Measurements from ENCODE around the gene SYNPO2L.
"Not testable (repeated sequence)": the region's sequence is repeated elsewhere in the genome, so short reads cannot be mapped to it uniquely, and the experiment has no call there.

Gene SYNPO2L

GRCh38 chr10:73655990-73656298 is at the start of gene SYNPO2L:
Gene SYNPO2L, minus strand, starts transcription at chr10:73656029. Its CDS starts 107 bp downstream, at chr10:73655922.
- no peak for DNase-seq (ENCODE audit: low read depth in 1 of 2, low spot score in 1 of 2)

DNA sequence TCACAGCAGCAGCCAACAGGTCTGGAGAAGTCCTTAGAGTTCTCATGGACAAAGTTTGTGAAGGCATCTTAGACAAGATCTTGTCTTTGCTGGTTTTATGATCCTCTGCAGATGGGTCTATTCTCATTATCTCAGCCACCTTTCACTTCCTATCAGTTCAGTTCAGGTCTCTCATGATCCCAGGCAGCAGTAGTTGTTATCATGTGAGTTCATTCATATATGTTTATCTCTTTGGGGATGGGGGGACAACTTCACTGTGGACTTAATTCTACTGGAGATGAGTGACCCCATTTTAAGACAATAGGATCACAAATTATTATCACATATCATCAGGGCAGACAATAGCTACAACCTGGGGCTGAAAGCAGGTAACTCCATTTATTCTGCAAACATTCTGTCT is 48.1 kb upstream of the SYNPO2L start:
- DNase-seq (ENCODE audit: low read depth in 1 of 2, low spot score in 1 of 2): not testable (repeated sequence)

DNA sequence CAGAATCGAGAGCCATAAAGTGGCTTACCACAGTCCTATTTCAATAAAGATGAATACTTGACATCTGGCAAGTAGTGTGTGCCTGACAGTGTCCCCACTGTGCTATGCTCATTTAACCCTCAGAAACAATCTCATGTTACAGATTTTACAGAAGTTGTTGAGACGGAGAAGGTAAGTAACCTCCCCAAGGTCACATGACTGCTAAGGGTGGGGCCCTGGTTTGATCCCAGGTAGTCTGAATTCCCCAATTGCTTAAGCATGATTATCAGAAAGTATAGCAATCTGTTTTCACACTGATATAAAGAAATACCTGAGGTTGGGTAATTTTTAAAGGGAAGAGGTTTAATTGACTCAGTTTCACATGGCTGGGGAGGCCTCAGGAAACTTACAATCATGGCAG is 43.0 kb upstream of the SYNPO2L start:
- not testable (repeated sequence) for DNase-seq (ENCODE audit: low read depth in 1 of 2, low spot score in 1 of 2)

DNA sequence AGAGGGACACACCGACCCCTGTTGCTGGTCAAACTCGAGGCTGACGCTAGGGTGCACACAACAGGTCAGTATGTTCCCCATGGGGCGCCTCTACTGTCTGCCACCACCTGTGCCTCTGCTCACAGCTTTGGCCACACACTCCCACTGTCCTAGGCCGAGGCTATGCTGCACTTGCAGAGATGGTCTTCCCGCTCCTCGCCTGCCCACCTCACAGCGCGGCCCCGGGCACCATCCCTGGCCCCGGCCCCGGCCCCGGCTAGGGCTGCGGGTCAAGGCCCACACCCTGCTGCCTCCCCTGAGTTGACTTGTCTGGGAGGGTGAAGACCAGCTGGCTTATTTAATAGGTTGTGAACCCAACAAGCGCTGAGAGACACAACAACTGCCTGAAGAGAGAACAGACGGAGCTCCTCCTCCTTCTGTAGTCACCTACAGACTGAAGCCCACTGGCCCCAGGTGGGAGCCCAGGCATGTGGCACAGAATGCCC is 41.9 kb upstream of the SYNPO2L start, which contains the start of gene AGAP5:
AGAP5 (minus strand) TSS at position 435 of the 485 bp plus-strand sequence; CDS start at position 81, 354 bp downstream.
- not testable (repeated sequence) for DNase-seq (ENCODE audit: low read depth in 1 of 2, low spot score in 1 of 2)

GRCh38 chr10:73695302-73695701 is 39.5 kb upstream of the SYNPO2L start:
- not testable (repeated sequence) for DNase-seq (ENCODE audit: low read depth in 1 of 2, low spot score in 1 of 2)

DNA sequence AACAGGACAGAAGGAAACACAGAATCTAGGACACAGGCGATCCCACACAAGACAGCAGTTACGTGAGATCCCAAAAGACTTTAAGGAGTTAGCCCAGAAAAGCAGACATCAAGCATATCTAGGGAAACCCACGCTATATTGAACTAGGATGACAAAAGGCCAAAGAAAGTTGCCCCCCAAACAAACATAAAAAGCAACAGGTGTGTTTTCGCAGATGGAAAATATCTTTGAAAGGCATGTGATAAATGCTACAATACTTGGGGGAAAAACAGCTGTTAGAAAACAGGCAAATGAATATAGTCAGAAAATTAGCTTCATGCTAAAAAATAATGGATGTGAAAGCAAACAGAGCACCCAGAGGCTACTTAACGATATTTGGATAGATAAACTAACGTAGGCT is 34.9 kb upstream of the SYNPO2L start:
- DNase-seq (ENCODE audit: low read depth in 1 of 2, low spot score in 1 of 2): not testable (repeated sequence)

DNA sequence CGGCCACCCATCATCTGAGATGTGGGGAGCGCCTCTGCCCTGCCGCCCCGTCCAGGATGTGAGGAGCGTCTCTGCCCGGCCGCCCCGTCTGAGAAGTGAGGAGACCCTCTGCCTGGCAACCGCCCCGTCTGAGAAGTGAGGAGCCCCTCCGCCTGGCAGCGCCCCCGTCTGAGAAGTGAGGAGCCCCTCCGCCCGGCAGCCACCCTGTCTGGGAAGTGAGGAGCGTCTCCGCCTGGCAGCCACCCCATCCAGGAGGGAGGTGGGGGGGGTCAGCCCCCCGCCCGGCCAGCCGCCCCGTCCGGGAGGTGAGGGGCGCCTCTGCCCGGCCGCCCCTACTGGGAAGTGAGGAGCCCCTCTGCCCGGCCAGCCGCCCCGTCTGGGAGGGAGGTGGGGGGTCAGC is 33.8 kb upstream of the SYNPO2L start:
- not testable (repeated sequence) for DNase-seq (ENCODE audit: low read depth in 1 of 2, low spot score in 1 of 2)

DNA sequence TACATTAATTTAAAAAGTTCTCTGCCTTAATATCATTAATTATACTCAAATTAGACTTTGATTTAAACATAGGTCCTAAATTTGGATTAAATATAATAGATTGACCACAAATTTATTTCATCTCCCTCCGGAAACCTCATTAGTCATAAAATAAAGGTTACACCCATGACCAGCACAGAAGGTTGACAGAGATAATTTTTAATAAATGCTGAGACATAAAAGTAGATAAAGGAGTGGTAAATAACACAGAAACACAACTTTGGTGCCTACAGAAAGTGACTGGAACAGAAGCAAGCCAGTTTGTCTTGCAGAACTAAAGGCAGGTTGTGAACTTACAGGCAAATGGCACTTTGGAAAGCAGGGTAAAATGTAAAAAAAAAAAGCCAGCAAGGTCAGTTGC is 31.8 kb upstream of the SYNPO2L start:
- DNase-seq (ENCODE audit: low read depth in 1 of 2, low spot score in 1 of 2): not testable (repeated sequence)

DNA sequence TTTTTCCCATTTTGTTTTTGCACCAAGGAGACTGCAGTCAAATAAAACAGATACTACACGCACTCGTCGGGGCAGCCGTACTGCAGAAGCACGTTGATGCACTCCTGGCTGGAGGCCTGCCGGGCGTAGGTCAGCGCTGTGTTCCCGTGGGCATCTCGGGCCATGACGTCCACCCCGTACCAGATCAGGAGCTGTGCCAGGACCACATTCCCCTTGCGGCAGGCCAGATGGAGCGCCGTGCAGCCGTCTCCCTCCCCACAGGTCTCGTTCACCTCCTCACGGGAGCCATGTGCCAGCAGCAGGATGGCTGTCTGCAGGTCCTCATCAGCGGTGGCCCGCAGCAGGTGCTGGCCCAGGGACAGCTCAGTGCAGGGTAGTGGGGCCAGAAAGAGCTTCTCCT is 18.7 kb upstream of the SYNPO2L start:
- not testable (repeated sequence) for DNase-seq (ENCODE audit: low read depth in 1 of 2, low spot score in 1 of 2)

DNA sequence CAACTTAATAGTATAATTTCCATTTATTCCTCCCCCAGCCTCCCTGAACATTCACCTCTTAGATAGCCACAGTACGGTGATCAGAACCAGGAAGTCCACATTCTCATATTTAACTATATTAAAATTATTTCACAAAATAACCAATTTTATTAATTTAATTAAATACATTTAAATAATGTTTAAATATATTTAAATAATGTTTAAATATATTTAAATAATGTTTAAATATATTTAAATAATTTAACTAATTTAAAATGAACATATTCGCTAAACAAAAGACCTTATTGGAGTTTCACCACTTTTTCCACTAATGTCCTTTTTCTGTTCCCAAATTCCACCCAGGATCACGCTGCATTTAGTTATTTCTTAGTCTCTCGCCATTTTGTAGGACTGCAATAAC is 12.5 kb upstream of the SYNPO2L start:
- DNase-seq (ENCODE audit: low read depth in 1 of 2, low spot score in 1 of 2): not testable (repeated sequence)

- DNase-seq (ENCODE audit: low read depth in 1 of 2, low spot score in 1 of 2): not testable (repeated sequence)
Measured at GRCh38 chr10:73666153-73666809, 10.5 kb upstream of the SYNPO2L start.

DNA sequence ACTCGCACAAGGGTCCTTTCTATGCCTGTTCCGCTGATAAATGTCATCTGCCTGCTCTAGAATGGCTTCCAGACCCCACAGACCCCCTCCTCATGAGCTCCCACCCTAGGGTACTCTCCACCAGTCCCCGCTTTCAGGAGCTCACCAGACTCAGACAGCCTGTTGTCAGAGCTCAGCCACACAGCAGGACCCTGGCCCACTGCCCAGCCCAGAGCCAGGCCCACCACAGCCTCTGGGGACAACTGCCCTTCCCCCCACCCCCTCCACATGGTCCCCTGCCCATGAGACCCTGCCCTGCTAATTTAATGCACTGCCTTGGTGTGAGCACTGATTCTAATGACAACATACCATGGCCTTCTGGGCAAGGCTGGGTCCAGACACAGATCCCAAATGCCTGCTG is 9.8 kb upstream of the SYNPO2L start:
- not testable (repeated sequence) for DNase-seq (ENCODE audit: low read depth in 1 of 2, low spot score in 1 of 2)

GRCh38 chr10:73664156-73665040 is 8.6 kb upstream of the SYNPO2L start:
- DNase-seq (ENCODE audit: low read depth in 1 of 2, low spot score in 1 of 2): not testable (repeated sequence)

DNA sequence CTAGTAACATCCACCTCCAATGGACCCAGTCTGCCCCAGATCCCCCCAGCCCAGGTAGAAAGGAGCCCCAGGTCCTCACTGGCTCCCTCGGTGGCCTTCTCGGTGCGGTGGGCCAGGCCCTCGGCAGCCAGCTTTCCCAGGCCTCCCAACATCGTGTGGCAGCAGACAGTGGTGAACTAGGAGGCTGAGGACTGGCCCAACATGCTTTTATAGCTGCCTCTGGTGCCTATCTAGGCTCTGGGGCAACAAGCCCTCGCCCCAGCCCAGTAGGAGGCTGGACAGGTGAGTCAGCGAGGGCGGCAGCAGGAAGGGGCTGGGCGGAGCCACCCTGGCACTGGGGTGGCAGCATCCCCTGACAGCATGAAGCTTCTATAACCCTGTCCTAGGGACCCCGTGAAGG is 7.8 kb upstream of the SYNPO2L start:
- DNase-seq (ENCODE audit: low read depth in 1 of 2, low spot score in 1 of 2): not testable (repeated sequence)

- DNase-seq (ENCODE audit: low read depth in 1 of 2, low spot score in 1 of 2): not testable (repeated sequence)
Measured at GRCh38 chr10:73662705-73663104, 6.9 kb upstream of the SYNPO2L start.

GRCh38 chr10:73655257-73655989 is 406 bp downstream of the SYNPO2L start:
- DNase-seq (ENCODE audit: low read depth in 1 of 2, low spot score in 1 of 2): no peak

GRCh38 chr10:73653701-73654100 is 2.1 kb downstream of the SYNPO2L start:
- no peak for DNase-seq (ENCODE audit: low read depth in 1 of 2, low spot score in 1 of 2)

DNA sequence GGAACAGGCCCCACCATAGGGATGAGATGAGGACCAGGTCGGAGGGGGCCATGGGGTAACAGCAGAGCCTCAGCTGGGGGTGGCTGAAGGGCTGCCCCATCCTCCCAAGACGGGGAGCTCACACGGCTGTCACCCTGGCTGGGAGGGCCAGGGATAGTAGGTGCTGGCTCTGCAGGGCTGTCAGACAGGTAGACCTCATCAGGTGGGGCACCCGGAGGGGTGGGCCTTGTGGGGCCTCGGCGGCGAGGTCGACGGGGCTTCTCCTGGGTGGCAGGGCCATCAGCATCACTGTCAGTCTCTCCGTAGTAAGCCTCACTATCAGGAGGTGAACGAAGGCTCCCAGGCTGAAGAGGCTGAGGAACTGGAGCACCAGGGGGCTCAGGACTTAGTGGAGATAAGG is 2.6 kb downstream of the SYNPO2L start:
- no peak for DNase-seq (ENCODE audit: low read depth in 1 of 2, low spot score in 1 of 2)

GRCh38 chr10:73650537-73651331 is 5.1 kb downstream of the SYNPO2L start:
- no peak for DNase-seq (ENCODE audit: low read depth in 1 of 2, low spot score in 1 of 2)

- no peak for DNase-seq (ENCODE audit: low read depth in 1 of 2, low spot score in 1 of 2)
Measured at GRCh38 chr10:73649876-73650536, 5.8 kb downstream of the SYNPO2L start.
